Skin epidermis (tissue), 12 donors: ENCODE measurements around the gene HBG2.
"Not testable (repeated sequence)": the region's sequence is repeated elsewhere in the genome, so short reads cannot be mapped to it uniquely, and the experiment has no call there.

Experiments
- H3K27ac ChIP-seq, 21 experiments: fragments of 200-600 bp; sonication (generic) in 11 of 21; one replicate each; pipeline ENCODE4 v1.5.0; 2020; ENCODE audit warnings: mild to moderate bottlenecking in 3 of 21, inconsistent platforms in 2 of 21, moderate library complexity in 2 of 21
- H3K4me3 ChIP-seq, 7 experiments: fragments of 200-600 bp; sonication (generic) in 2 of 7; one replicate each; pipeline ENCODE4 v1.5.0; 2020; ENCODE audit warnings: inconsistent platforms in 2 of 7, mild to moderate bottlenecking in 2 of 7, moderate library complexity in 1 of 7

The HBG2 gene

DNA sequence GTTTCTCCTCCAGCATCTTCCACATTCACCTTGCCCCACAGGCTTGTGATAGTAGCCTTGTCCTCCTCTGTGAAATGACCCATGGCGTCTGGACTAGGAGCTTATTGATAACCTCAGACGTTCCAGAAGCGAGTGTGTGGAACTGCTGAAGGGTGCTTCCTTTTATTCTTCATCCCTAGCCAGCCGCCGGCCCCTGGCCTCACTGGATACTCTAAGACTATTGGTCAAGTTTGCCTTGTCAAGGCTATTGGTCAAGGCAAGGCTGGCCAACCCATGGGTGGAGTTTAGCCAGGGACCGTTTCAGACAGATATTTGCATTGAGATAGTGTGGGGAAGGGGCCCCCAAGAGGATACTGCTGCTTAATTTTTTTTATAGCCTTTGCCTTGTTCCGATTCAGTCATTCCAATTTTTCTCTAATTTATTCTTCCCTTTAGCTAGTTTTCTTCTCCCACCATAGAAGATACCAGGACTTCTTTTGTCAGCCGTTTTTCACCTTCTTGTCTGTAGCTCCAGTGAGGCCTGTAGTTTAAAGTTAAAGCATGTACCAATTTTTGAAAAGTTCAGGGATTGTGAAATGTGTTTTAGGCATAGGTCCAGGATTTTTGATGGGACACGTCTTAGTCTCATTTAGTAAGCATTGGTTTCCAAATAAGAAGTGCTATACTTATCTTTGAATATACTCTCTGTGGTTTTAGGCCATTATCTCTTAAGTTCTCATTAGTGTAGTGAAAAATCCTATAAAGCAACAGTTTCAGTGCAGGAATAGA lies at the start of gene HBG2:
TSS of gene HBG2 (minus strand) at position 136 of the 768 bp plus-strand sequence. CDS start at position 83, 53 bp downstream.
- not testable (repeated sequence) for H3K4me3 ChIP-seq, H3K27ac ChIP-seq

- H3K27ac ChIP-seq = no peak overlapping the region
These were observed 49.5 kb upstream of the HBG2 start for GRCh38 chr11:5304046-5304445.

DNA sequence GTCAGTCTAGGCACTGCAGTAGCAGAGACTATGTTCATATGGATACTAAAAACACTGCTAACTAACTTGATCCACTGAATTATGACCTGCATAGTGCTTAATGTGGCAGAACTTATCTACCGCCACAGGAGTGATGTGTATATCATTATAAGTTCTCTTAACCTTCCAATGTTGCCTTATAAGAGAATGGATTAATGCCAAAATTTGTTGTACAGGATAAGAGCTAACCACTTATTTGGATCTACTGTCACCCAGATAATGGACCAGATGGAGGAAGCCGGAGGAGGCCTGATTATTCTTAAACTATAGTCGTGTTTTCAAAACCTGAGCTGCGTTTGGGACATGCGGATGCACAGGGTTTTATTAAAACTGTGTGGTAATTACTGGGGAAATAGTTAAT lies 49.0 kb upstream of the HBG2 start:
- Histone ChIP-seq H3K4me3 (no peak overlapping the region), H3K27ac (no peak overlapping the region)

More at GRCh38 chr11:5304046-5304445, 49.5 kb upstream of the HBG2 start:
- H3K4me3 ChIP-seq = no peak overlapping the region

DNA sequence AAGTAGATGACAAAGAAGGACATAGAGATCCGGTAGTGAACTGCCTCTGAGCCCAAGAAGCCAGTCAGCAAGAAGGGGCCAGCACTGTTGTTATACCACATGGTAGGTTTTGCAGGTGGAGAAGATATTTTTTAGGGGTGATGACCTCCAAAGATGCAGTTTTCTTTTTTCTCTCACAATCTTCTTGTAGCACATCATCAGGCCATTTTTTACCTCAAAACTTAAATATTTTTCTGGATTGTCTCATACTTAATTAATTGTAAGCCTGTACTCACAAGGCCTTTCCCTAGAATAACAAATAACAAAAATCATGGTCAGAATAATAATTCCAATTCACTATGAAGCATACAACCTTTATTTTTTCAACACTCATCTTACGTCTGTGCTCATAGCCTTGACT lies 47.3 kb upstream of the HBG2 start, which contains the start of gene OR51B4:
TSS of gene OR51B4 (minus strand) at position 101 of the 400 bp plus-strand sequence. CDS start at position 101, 0 bp downstream.
- Histone ChIP-seq H3K4me3 (no peak within 1 kb of the TSS), H3K27ac (no peak within 1 kb of the TSS)

GRCh38 chr11:5300251-5300650 lies 45.7 kb upstream of the HBG2 start:
- Histone ChIP-seq H3K4me3 (no peak overlapping the region), H3K27ac (no peak overlapping the region)

GRCh38 chr11:5298451-5298850 lies 43.9 kb upstream of the HBG2 start:
- H3K27ac ChIP-seq = no peak overlapping the region
- no peak overlapping the region for H3K4me3 ChIP-seq

DNA sequence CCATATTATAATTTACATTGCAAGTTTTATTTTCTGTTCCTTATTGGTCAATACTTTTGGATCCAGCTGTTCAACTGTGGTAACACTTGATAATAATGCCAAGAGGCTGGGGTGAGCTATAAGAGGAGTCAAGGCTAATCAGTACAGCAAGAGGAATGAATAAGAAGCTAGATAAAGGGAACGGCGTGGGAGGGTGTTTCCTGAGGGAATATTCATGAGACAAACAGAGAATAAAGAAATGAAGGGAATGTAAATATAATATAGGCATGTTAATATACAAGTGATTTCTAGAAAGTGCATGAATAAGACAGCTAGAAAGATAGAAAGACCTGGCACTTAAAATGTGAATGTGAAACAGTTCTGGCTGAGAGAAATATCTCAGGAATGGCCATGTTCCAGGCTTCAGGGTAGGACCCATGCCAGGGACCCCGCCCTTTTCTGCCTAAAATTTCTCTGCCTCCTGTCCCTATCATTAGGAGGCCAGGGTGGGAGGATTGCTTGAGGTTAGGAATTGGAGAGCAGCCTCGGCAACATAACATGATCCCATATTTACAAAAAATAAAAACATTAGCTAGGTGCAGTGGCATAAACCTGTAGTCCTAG lies 43.2 kb upstream of the HBG2 start:
- H3K4me3 ChIP-seq = no peak overlapping the region
- no peak overlapping the region for H3K27ac ChIP-seq

GRCh38 chr11:5294342-5294995 lies 39.9 kb upstream of the HBG2 start:
- not testable (repeated sequence) for H3K27ac ChIP-seq, H3K4me3 ChIP-seq

- no peak overlapping the region for H3K27ac ChIP-seq
- no peak overlapping the region for H3K4me3 ChIP-seq
These were observed 38.4 kb upstream of the HBG2 start for GRCh38 chr11:5293028-5293427.

- no peak overlapping the region for H3K4me3 ChIP-seq
- H3K27ac ChIP-seq = no peak overlapping the region
These were observed 36.7 kb upstream of the HBG2 start for GRCh38 chr11:5291207-5291838.

DNA sequence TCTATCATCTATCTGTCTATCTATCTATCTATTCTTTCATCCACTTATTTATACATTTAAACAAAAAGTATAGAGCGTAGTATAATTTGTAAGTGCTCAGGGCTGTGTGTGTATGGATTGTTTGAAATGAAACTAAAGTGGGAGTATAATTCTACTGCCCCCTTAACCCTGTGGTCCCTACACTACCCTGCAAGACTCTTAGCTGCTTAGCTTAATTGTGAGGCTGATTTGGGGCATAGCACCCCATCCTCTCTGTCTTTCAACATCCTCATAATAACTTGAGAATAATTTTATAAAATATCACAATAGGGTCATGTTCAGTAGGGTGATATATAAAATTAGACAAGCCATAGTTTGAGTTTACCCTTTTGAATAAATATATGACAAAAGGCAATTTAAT lies 35.5 kb upstream of the HBG2 start:
- H3K27ac ChIP-seq = no peak overlapping the region
- H3K4me3 ChIP-seq = no peak overlapping the region

- no peak overlapping the region for H3K27ac ChIP-seq
- no peak overlapping the region for H3K4me3 ChIP-seq
These were observed 35.1 kb upstream of the HBG2 start for GRCh38 chr11:5289696-5290095.

GRCh38 chr11:5288906-5289550 lies 34.4 kb upstream of the HBG2 start:
- H3K27ac ChIP-seq = no peak overlapping the region
- no peak overlapping the region for H3K4me3 ChIP-seq

GRCh38 chr11:5288108-5288905 lies 33.7 kb upstream of the HBG2 start:
- no peak overlapping the region for H3K27ac ChIP-seq

DNA sequence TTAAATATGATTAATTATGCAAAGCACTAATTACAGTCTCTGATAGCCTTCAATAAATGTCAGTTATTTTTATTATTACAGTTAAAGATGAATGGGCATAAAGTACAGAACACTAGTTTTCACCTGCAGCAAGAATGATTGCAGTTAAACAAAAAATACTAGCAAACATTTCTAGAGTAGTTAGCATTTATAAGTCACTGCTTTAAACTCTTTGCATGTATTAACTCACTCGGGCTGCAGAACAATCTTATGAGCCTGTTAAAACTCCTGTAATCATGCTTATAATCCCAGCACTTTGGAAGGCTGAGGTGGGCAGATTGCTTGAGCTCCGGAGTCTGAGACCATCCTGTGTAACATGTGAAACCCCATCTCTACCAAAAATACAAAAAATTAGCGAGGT lies 32.3 kb upstream of the HBG2 start:
- H3K27ac ChIP-seq = no peak overlapping the region
- no peak overlapping the region for H3K4me3 ChIP-seq

More at GRCh38 chr11:5288108-5288905, 33.7 kb upstream of the HBG2 start:
- H3K4me3 ChIP-seq = no peak overlapping the region

- Histone ChIP-seq H3K27ac (no peak overlapping the region), H3K4me3 (no peak overlapping the region)
These were observed 31.8 kb upstream of the HBG2 start for GRCh38 chr11:5286351-5286750.

DNA sequence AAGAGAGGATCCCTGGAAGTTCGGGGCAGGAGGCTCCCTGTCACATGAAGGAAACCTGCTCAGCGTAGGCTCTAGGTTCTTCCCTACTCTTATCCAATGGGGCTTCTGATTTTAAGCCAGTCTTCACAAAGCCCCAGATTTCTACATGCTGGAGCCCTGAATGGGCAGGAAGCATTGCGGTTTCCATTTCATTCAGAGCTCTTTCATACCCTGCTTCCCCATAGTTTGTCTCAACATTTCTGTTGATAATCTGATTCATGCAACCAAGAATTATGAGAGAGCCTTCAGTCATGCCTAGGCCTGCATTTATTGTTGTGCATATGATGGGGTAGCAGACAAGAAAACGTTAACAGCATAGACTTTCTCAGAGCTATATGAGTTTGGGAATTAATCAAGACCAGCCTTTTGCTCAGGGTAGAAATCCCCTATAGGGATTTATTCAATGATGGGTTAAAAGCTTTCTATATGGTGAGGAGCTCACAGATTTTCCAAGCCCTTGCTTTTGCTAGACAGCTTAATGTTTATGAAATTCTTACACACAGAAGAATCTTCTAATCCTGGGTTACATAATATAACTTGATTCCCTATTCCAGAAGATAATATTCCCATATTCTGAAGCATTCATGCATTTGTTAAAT lies 31.2 kb upstream of the HBG2 start:
- no peak overlapping the region for H3K27ac ChIP-seq
- H3K4me3 ChIP-seq = no peak overlapping the region

GRCh38 chr11:5284637-5285036 lies 30.1 kb upstream of the HBG2 start:
- H3K27ac ChIP-seq = no peak overlapping the region
- H3K4me3 ChIP-seq = no peak overlapping the region

DNA sequence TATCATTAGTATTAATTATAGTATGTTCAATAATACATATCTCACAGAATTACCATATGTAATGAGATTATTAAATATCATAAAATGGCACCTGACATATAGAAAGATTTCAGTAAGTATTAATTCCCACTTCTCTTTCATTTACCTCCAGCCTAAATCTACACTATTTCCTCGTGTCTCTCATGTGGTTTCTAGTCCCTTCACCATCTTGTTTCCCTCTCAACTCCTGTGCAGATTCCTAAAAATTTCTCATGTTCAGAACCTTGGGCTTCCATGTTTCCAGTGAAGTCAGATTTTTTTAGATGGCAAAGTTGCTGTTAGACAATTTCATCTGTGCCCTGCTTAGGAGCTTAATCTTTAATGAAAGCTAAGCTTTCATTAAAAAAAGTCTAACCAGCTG lies 29.3 kb upstream of the HBG2 start:
- no peak overlapping the region for H3K4me3 ChIP-seq
- no peak overlapping the region for H3K27ac ChIP-seq
